Measurements from ENCODE around the gene LIN7C. TPM values are rescaled to one million over a fixed set of nuclear protein-coding genes. Genes with fewer than 3 reads are reported as not detected.

Gene LIN7C
- polyA plus RNA-seq, 1 experiment: 22.8 TPM

GRCh38 chr11:27551127-27551526 lies 44.6 kb upstream of the LIN7C start:
- POLR2A ChIA-PET: no interaction called here

GRCh38 chr11:27545946-27546345 lies 39.4 kb upstream of the LIN7C start:
- no peak for DNase-seq (ENCODE audit: low read depth, low spot score)
- POLR2A ChIA-PET: interaction anchor here (0.7 kb wide), 1 partner anchor 13 kb away, joined by 3 read pairs; no protein-coding TSS in a partner anchor
- Histone ChIP-seq H3K27me3 (ENCODE audit: control insufficient read depth, insufficient read depth, low read length) (no peaks in the 10 kb centered on the region), H3K4me3 (ENCODE audit: low read depth, low read length) (no peak overlapping the region), H3K27ac (ENCODE audit: low read depth, low read length) (no peak overlapping the region), H3K9me3 (ENCODE audit: control insufficient read depth, insufficient read depth, low read length) (no peaks in the 10 kb centered on the region)
- CTCF ChIA-PET: no interaction called here
- no peak for TF ChIP-seq CTCF (IDR thresholded peaks at IDR 0.05; ENCODE audit: low read depth, low read length)

More at GRCh38 chr11:27551127-27551526, 44.6 kb upstream of the LIN7C start:
- no peaks in the 10 kb centered on the region for H3K27me3 ChIP-seq (ENCODE audit: control insufficient read depth, insufficient read depth, low read length)
- TF ChIP-seq CTCF (IDR thresholded peaks at IDR 0.05; ENCODE audit: low read depth, low read length): no peak
- H3K27ac ChIP-seq (ENCODE audit: low read depth, low read length): no peak overlapping the region
- no peak overlapping the region for H3K4me3 ChIP-seq (ENCODE audit: low read depth, low read length)
- H3K9me3 ChIP-seq (ENCODE audit: control insufficient read depth, insufficient read depth, low read length): no peaks in the 10 kb centered on the region
- DNase-seq (ENCODE audit: low read depth, low spot score): no peak
- CTCF ChIA-PET: no interaction called here

GRCh38 chr11:27545035-27545434 lies 38.5 kb upstream of the LIN7C start:
- DNase-seq (ENCODE audit: low read depth, low spot score): no peak
- Histone ChIP-seq H3K27ac (ENCODE audit: low read depth, low read length) (no peak overlapping the region), H3K4me3 (ENCODE audit: low read depth, low read length) (no peak overlapping the region), H3K27me3 (ENCODE audit: control insufficient read depth, insufficient read depth, low read length) (no peaks in the 10 kb centered on the region), H3K9me3 (ENCODE audit: control insufficient read depth, insufficient read depth, low read length) (no peaks in the 10 kb centered on the region)
- no peak for TF ChIP-seq CTCF (IDR thresholded peaks at IDR 0.05; ENCODE audit: low read depth, low read length)
- ChIA-PET POLR2A (no interaction called here), CTCF (interaction anchor here (0.7 kb wide), 1 partner anchor 66 kb away, joined by 4 read pairs; no protein-coding TSS in a partner anchor)

- DNase-seq (ENCODE audit: low read depth, low spot score): no peak
- ChIA-PET POLR2A (no interaction called here), CTCF (no interaction called here)
- Histone ChIP-seq H3K9me3 (ENCODE audit: control insufficient read depth, insufficient read depth, low read length) (no peaks in the 10 kb centered on the region), H3K4me3 (ENCODE audit: low read depth, low read length) (no peak overlapping the region), H3K27ac (ENCODE audit: low read depth, low read length) (no peak overlapping the region), H3K27me3 (ENCODE audit: control insufficient read depth, insufficient read depth, low read length) (no peaks in the 10 kb centered on the region)
- no peak for TF ChIP-seq CTCF (IDR thresholded peaks at IDR 0.05; ENCODE audit: low read depth, low read length)
Observed at GRCh38 chr11:27541790-27542189, 35.2 kb upstream of the LIN7C start.

- Histone ChIP-seq H3K27ac (ENCODE audit: low read depth, low read length) (no peak overlapping the region), H3K4me3 (ENCODE audit: low read depth, low read length) (no peak overlapping the region), H3K9me3 (ENCODE audit: control insufficient read depth, insufficient read depth, low read length) (no peaks in the 10 kb centered on the region), H3K27me3 (ENCODE audit: control insufficient read depth, insufficient read depth, low read length) (no peaks in the 10 kb centered on the region)
- no peak for TF ChIP-seq CTCF (IDR thresholded peaks at IDR 0.05; ENCODE audit: low read depth, low read length)
- POLR2A ChIA-PET: no interaction called here
- DNase-seq (ENCODE audit: low read depth, low spot score): no peak
- CTCF ChIA-PET: no interaction called here
Observed at GRCh38 chr11:27540051-27540450, 33.5 kb upstream of the LIN7C start.
